GM19023 (cell line): ENCODE results near the gene ELANE.

ENCODE experiments used
- ATAC-seq: cut with Tn5 transposase; IDR thresholded peaks from one replicate; pipeline ENCODE4 v1.9.1; 2021; ENCODE audit warnings: mild to moderate bottlenecking, moderate library complexity; ENCODE audit not compliant: unreplicated experiment

ELANE gene

GRCh38 chr19:852136-853013, at the start of gene ELANE:
ELANE (plus strand) TSS chr19:852303; CDS start chr19:852329, 26 bp downstream.
- no peak for ATAC-seq

- ATAC-seq = no peak
Measured at GRCh38 chr19:802498-803098, 49.5 kb upstream of the ELANE start.

GRCh38 chr19:803099-803561, 49.0 kb upstream of the ELANE start:
- ATAC-seq = no peak

- no peak for ATAC-seq
Measured at GRCh38 chr19:803686-804418, 48.3 kb upstream of the ELANE start.

GRCh38 chr19:804419-805165, 47.5 kb upstream of the ELANE start:
- no peak for ATAC-seq

GRCh38 chr19:805166-805551, 46.9 kb upstream of the ELANE start:
- no peak for ATAC-seq

- no peak for ATAC-seq
Measured at GRCh38 chr19:805600-806550, 46.2 kb upstream of the ELANE start.

GRCh38 chr19:806815-807421, 45.2 kb upstream of the ELANE start:
- ATAC-seq = no peak

GRCh38 chr19:807627-808422, 44.3 kb upstream of the ELANE start:
- no peak for ATAC-seq

GRCh38 chr19:808423-808775, 43.7 kb upstream of the ELANE start:
- ATAC-seq = no peak

- no peak for ATAC-seq
Measured at GRCh38 chr19:810077-810855, 41.8 kb upstream of the ELANE start.

GRCh38 chr19:810883-811489, 41.1 kb upstream of the ELANE start:
- no peak for ATAC-seq

GRCh38 chr19:811506-812048, 40.5 kb upstream of the ELANE start:
- ATAC-seq = no peak

GRCh38 chr19:812049-812746, 39.9 kb upstream of the ELANE start:
- ATAC-seq = no peak

GRCh38 chr19:812747-813218, 39.3 kb upstream of the ELANE start:
- no peak for ATAC-seq
